SK-N-SH (cell line): Measurements from ENCODE around the gene GLMP. TPM values are rescaled to one million over a fixed set of nuclear protein-coding genes. Genes with fewer than 3 reads are reported as not detected.
A peak's percentile ranks its signal among the peaks of the same experiment; 100 is the strongest.

ENCODE experiments used
- CTCF ChIA-PET: fragments of 300-600, 350-600 bp; formaldehyde crosslinking; extraction: SDS; loops from one replicate; lab custom pipeline; 2021; lab: Yijun Ruan, JAX
- POLR2A ChIA-PET: fragments of 350-600 bp; sonication (Branson Sonifier 250); formaldehyde crosslinking; extraction: SDS; loops from one replicate; lab custom pipeline; 2020; ENCODE audit warnings: antibody characterized with exemption, inconsistent platforms; lab: Yijun Ruan, JAX
- DNase-seq: peaks from one replicate; pipeline ENCODE4 v3.0.0; 2012
- H2AFZ ChIP-seq: fragments of 200-600 bp; sonication (generic); 2 replicates; pipeline ENCODE4 v1.8.1; 2016; ENCODE audit warnings: antibody characterized with exemption, mild to moderate bottlenecking, low read depth
- H3F3A ChIP-seq: fragments of 200-600 bp; sonication (generic); replicated peaks from 2 replicates; pipeline ENCODE3; 2016; ENCODE audit warnings: antibody characterized with exemption, mild to moderate bottlenecking; ENCODE audit not compliant: insufficient read depth
- H3K27ac ChIP-seq, 2 experiments: fragments of 200-500 bp in 1 of 2; fragments of 200-600 bp in 1 of 2; sonication (Bioruptor generic) in 1 of 2; sonication (generic), shearing (Covaris generic) in 1 of 2; 2 replicates each; pipeline versions ENCODE4 v1.5.1 to v1.6.1; 2014 to 2016; ENCODE audit warnings: low read depth in 2 of 2, inconsistent platforms in 1 of 2, low read length in 1 of 2, mild to moderate bottlenecking in 1 of 2, mixed read lengths in 1 of 2
- H3K27me3 ChIP-seq: fragments of 200-600 bp; sonication (generic), shearing (Covaris generic); 2 replicates; pipeline ENCODE4 v1.6.1; 2016; ENCODE audit warnings: mixed run types; ENCODE audit not compliant: insufficient read depth
- H3K36me3 ChIP-seq, 2 experiments: fragments of 200-500 bp in 1 of 2; fragments of 200-600 bp in 1 of 2; sonication (Bioruptor generic) in 1 of 2; sonication (generic) in 1 of 2; replicated peaks in 1 of 2; 2 replicates each; pipeline versions ENCODE3 to v1.5.1; 2014 to 2016; ENCODE audit warnings: low read length in 1 of 2, mild to moderate bottlenecking in 1 of 2; ENCODE audit not compliant: insufficient read depth in 2 of 2, control insufficient read depth in 1 of 2
- H3K4me1 ChIP-seq, 2 experiments: fragments of 200-500 bp in 1 of 2; fragments of 200-600 bp in 1 of 2; sonication (Bioruptor generic) in 1 of 2; sonication (generic), shearing (Covaris generic) in 1 of 2; 2 replicates each; pipeline versions ENCODE4 v1.5.1 to v1.6.1; 2014 to 2016; ENCODE audit warnings: low read depth in 1 of 2, low read length in 1 of 2, mixed run types in 1 of 2; ENCODE audit not compliant: insufficient read depth in 2 of 2, control insufficient read depth in 1 of 2
- H3K4me2 ChIP-seq: fragments of 200-600 bp; sonication (generic), shearing (Covaris generic); 2 replicates; pipeline ENCODE4 v1.6.1; 2017; ENCODE audit warnings: mixed run types
- H3K4me3 ChIP-seq, 2 experiments: fragments of 200-500 bp in 1 of 2; fragments of 200-600 bp in 1 of 2; sonication (Bioruptor generic) in 1 of 2; sonication (generic), shearing (Covaris generic) in 1 of 2; 2 replicates each; pipeline versions ENCODE4 v1.5.1 to v1.8.1; 2014 to 2016; ENCODE audit warnings: low read depth in 2 of 2, inconsistent platforms in 1 of 2, low read length in 1 of 2, mild to moderate bottlenecking in 1 of 2, mixed read lengths in 1 of 2, moderate library complexity in 1 of 2
- H3K79me2 ChIP-seq: fragments of 200-600 bp; sonication (generic); 2 replicates; pipeline ENCODE4 v1.8.1; 2017; ENCODE audit warnings: mild to moderate bottlenecking; ENCODE audit not compliant: insufficient read depth
- H3K9ac ChIP-seq: fragments of 200-600 bp; sonication (generic); 2 replicates; pipeline ENCODE4 v1.6.1; 2017; ENCODE audit warnings: mixed run types
- H3K9me2 ChIP-seq: fragments of 200-600 bp; sonication (generic); 2 replicates; pipeline ENCODE4 v1.6.1; 2017; ENCODE audit warnings: mixed run types
- H3K9me3 ChIP-seq: fragments of 200-600 bp; sonication (generic); 2 replicates; pipeline ENCODE4 v1.6.1; 2017; ENCODE audit warnings: mixed run types, mild to moderate bottlenecking, moderate library complexity
- H4K20me1 ChIP-seq: fragments of 200-600 bp; sonication (generic); 2 replicates; pipeline ENCODE4 v1.6.1; 2017; ENCODE audit warnings: mild to moderate bottlenecking, mixed run types; ENCODE audit not compliant: insufficient read depth
- CHD2 ChIP-seq: fragments of 150-350 bp; IDR thresholded peaks from 2 replicates; pipeline ENCODE4 v1.6.1; 2018; ENCODE audit warnings: low read length; ENCODE audit not compliant: partially characterized antibody
- ELF1 ChIP-seq: IDR thresholded peaks from 2 replicates; pipeline ENCODE4 v1.4.0; 2012
- EZH2phosphoT487 ChIP-seq: fragments of 200-600 bp; sonication (generic); IDR thresholded peaks from 2 replicates; pipeline ENCODE4 v1.6.1; 2017; ENCODE audit warnings: low read depth, mixed run types, mild to moderate bottlenecking, antibody characterized with exemption, moderate library complexity, borderline replicate concordance
- FOXJ3 ChIP-seq: sonication (generic); formaldehyde crosslinking; IDR thresholded peaks from 2 replicates; pipeline ENCODE4 v1.5.1; 2020; ENCODE audit warnings: mild to moderate bottlenecking, missing genetic modification reagents
- FOXM1 ChIP-seq: IDR thresholded peaks from 2 replicates; pipeline ENCODE4 v1.4.0; 2012; ENCODE audit warnings: low read depth, mild to moderate bottlenecking
- GABPA ChIP-seq: IDR thresholded peaks from 2 replicates; pipeline ENCODE4 v1.4.0; 2012; ENCODE audit warnings: low read depth, mild to moderate bottlenecking
- MEF2A ChIP-seq: IDR thresholded peaks from 2 replicates; pipeline ENCODE4 v1.4.0; 2012; ENCODE audit warnings: low read depth, borderline replicate concordance
- MXI1 ChIP-seq: IDR thresholded peaks from 2 replicates; pipeline ENCODE4 v1.6.1; 2012; ENCODE audit warnings: mild to moderate bottlenecking, low read depth, low read length, improper control_type of control experiment
- NFIC ChIP-seq: IDR thresholded peaks from 2 replicates; pipeline ENCODE4 v1.4.0; 2012; ENCODE audit warnings: borderline replicate concordance
- POLR2AphosphoS5 ChIP-seq: IDR thresholded peaks from 2 replicates; pipeline ENCODE4 v1.6.1; 2012; ENCODE audit warnings: low read depth, low read length
- RCOR1 ChIP-seq: fragments of 150-350 bp; IDR thresholded peaks from 2 replicates; pipeline ENCODE4 v1.6.1; 2017; ENCODE audit warnings: antibody characterized with exemption, low read length
- TAF1 ChIP-seq: IDR thresholded peaks from 2 replicates; pipeline ENCODE4 v1.6.1; 2012; ENCODE audit warnings: low read depth, mild to moderate bottlenecking, low read length, moderate library complexity, borderline replicate concordance
- YY1 ChIP-seq: IDR thresholded peaks from 2 replicates; pipeline ENCODE4 v1.4.0; 2012; ENCODE audit warnings: low read depth, mild to moderate bottlenecking
- WGBS: methylation state at CpG from one replicate; pipeline ENCODE4 v1.1.6; 2017; ENCODE audit warnings: low lambda C conversion rate; 5-methylcytosine and 5-hydroxymethylcytosine counted together
- polyA plus RNA-seq, 3 experiments: library from polyadenylated mRNA; depleted of rRNA; stranded (reverse); fragments of >200 nt; gene quantifications; 2 replicates each; pipeline ENCODE4 v1.2.3, GENCODE V29; 2012
- TF ChIP-seq, protein P1 (sequence below): IDR thresholded peaks from 2 replicates; pipeline ENCODE4 v1.6.1; 2012; ENCODE audit warnings: mild to moderate bottlenecking, low read depth, low read length, moderate library complexity
- TF ChIP-seq, protein P2 (sequence below): IDR thresholded peaks from 2 replicates; pipeline ENCODE4; 2012
- TF ChIP-seq, protein P3 (sequence below): IDR thresholded peaks from 2 replicates; pipeline ENCODE4 v1.4.0; 2012; ENCODE audit warnings: low read depth, borderline replicate concordance
- TF ChIP-seq, protein P4 (sequence below): IDR thresholded peaks from 2 replicates; pipeline ENCODE4 v1.4.0; 2012; ENCODE audit warnings: low read depth
- TF ChIP-seq, protein P5 (sequence below): IDR thresholded peaks from 2 replicates; pipeline ENCODE4 v1.4.0; 2012; ENCODE audit warnings: low read depth, borderline replicate concordance
- TF ChIP-seq, protein P6 (sequence below): fragments of 150-350 bp; IDR thresholded peaks from 2 replicates; pipeline ENCODE4 v1.6.1; 2017; ENCODE audit warnings: antibody characterized with exemption, low read length, low read depth, borderline replicate concordance

GLMP gene
- polyA plus RNA-seq, 1 of the 3 experiments (the other 2 are of a cell fraction): 41.7 TPM

DNA sequence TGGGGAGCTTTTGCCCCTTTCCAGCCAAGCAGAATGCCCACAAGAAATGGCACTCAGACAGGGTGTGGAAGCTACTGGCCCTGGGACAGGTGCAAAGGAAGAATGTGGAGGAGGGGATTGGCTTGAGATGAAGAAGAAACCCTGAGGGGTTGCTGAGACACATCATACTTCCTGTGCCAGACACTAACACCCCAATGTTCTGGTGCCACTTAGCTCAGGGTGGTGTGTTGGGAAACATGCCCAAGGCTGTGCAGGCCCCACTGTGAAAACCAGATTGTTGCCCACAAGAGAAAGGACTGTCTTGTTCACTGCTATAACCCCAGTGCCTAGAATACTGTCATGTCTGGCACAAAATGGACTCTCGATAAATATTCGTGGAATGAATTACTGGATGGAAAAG is 37.8 kb downstream of the GLMP start:
- Histone ChIP-seq H3K9ac (no peak overlapping the region), H3K4me1 (peaks cover 4 to 41% of the 10 kb centered on the region in 2 experiments; a peak in 3 of 4 replicates), H3F3A (peaks cover 9% of the 10 kb centered on the region), H3K9me2 (no peaks in the 10 kb centered on the region), H4K20me1 (peaks cover 2% of the 10 kb centered on the region; the same call in 1 of the 2 replicates), H3K4me3 (no peak overlapping the region), H3K4me2 (no peak overlapping the region), H3K27me3 (no peaks in the 10 kb centered on the region), H3K9me3 (no peaks in the 10 kb centered on the region), H3K79me2 (peaks cover 7% of the 10 kb centered on the region; the same call in 1 of the 2 replicates), H3K36me3 (peaks cover 68% of the 10 kb centered on the region in 2 experiments), H3K27ac (peak overlapping the region in 1 of 2 experiments; percentile 82; a peak in 2 of 4 replicates), H2AFZ (no peak overlapping the region)
- DNase-seq: peak; percentile 44
- ChIA-PET CTCF (interaction anchor here (0.5 to 2.4 kb wide), 13 partner anchors 11 to 129 kb away, joined by 3 to 11 read pairs (median 4); partner anchors contain the start of genes PAQR6 and SMG5), POLR2A (interaction anchor here (1.0 kb wide), 2 partner anchors 14 to 19 kb away, joined by 3 read pairs; no protein-coding TSS in a partner anchor)
- TF ChIP-seq, protein P1, sequence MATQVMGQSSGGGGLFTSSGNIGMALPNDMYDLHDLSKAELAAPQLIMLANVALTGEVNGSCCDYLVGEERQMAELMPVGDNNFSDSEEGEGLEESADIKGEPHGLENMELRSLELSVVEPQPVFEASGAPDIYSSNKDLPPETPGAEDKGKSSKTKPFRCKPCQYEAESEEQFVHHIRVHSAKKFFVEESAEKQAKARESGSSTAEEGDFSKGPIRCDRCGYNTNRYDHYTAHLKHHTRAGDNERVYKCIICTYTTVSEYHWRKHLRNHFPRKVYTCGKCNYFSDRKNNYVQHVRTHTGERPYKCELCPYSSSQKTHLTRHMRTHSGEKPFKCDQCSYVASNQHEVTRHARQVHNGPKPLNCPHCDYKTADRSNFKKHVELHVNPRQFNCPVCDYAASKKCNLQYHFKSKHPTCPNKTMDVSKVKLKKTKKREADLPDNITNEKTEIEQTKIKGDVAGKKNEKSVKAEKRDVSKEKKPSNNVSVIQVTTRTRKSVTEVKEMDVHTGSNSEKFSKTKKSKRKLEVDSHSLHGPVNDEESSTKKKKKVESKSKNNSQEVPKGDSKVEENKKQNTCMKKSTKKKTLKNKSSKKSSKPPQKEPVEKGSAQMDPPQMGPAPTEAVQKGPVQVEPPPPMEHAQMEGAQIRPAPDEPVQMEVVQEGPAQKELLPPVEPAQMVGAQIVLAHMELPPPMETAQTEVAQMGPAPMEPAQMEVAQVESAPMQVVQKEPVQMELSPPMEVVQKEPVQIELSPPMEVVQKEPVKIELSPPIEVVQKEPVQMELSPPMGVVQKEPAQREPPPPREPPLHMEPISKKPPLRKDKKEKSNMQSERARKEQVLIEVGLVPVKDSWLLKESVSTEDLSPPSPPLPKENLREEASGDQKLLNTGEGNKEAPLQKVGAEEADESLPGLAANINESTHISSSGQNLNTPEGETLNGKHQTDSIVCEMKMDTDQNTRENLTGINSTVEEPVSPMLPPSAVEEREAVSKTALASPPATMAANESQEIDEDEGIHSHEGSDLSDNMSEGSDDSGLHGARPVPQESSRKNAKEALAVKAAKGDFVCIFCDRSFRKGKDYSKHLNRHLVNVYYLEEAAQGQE: no peak
- TF ChIP-seq, protein P2, sequence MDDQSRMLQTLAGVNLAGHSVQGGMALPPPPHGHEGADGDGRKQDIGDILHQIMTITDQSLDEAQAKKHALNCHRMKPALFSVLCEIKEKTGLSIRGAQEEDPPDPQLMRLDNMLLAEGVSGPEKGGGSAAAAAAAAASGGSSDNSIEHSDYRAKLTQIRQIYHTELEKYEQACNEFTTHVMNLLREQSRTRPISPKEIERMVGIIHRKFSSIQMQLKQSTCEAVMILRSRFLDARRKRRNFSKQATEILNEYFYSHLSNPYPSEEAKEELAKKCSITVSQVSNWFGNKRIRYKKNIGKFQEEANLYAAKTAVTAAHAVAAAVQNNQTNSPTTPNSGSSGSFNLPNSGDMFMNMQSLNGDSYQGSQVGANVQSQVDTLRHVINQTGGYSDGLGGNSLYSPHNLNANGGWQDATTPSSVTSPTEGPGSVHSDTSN: no peak
- TF ChIP-seq ELF1: no peak
- no peak for TF ChIP-seq EZH2phosphoT487
- TF ChIP-seq NFIC: no peak
- TF ChIP-seq YY1: no peak
- TF ChIP-seq MXI1: no peak
- TF ChIP-seq, protein P3, sequence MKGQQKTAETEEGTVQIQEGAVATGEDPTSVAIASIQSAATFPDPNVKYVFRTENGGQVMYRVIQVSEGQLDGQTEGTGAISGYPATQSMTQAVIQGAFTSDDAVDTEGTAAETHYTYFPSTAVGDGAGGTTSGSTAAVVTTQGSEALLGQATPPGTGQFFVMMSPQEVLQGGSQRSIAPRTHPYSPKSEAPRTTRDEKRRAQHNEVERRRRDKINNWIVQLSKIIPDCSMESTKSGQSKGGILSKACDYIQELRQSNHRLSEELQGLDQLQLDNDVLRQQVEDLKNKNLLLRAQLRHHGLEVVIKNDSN: no peak
- TF ChIP-seq GABPA: no peak
- WGBS: 53% methylated on average over 2 of the region's 2 CpGs

DNA sequence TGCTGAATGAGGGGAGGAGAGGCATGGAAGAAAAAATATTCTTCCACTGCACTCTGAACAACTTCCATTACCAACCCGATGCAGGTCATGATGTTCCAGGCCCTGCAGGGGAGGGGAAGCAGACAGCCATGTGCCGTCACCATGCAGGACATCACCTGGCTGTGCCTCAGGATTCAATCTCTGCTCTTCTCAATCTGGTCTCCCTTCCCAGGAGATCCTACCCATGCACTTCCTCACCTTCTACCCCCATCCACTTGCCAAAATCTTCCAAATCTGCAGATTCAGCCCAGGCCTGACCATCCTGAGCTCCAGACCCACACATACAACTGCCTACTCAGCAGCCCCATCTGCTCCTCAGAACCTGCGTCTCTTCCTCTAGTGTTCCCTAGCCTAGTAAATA is 41.8 kb downstream of the GLMP start:
- Histone ChIP-seq H3K27ac (peak overlapping the region in 1 of 2 experiments; percentile 99; a peak in 2 of 4 replicates), H3K4me3 (no peak overlapping the region), H4K20me1 (no peaks in the 10 kb centered on the region), H3K27me3 (no peaks in the 10 kb centered on the region), H3K9me2 (no peaks in the 10 kb centered on the region), H3K9ac (no peak overlapping the region), H3K4me1 (peaks cover 13 to 70% of the 10 kb centered on the region in 2 experiments; a peak in 3 of 4 replicates), H3K36me3 (peaks cover 37 to 78% of the 10 kb centered on the region in 2 experiments), H3K9me3 (no peaks in the 10 kb centered on the region), H3K79me2 (no peaks in the 10 kb centered on the region), H2AFZ (no peak overlapping the region), H3K4me2 (no peak overlapping the region), H3F3A (peaks cover 13% of the 10 kb centered on the region)
- ChIA-PET CTCF (interaction anchor here (0.6 to 0.9 kb wide), 2 partner anchors 28 to 657 kb away, joined by 3 read pairs; no protein-coding TSS in a partner anchor), POLR2A (no interaction called here)
- 88% methylated on average over 3 of the region's 3 CpGs for WGBS
- no peak for DNase-seq
- TF ChIP-seq CHD2 (no peak), FOXM1 (no peak), MEF2A (no peak), MXI1 (no peak), RCOR1 (no peak), TAF1 (no peak), FOXJ3 (CRISPR knock-in tag) (no peak), POLR2AphosphoS5 (no peak)
- TF ChIP-seq, protein P4, sequence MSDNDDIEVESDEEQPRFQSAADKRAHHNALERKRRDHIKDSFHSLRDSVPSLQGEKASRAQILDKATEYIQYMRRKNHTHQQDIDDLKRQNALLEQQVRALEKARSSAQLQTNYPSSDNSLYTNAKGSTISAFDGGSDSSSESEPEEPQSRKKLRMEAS: no peak
- TF ChIP-seq, protein P5, sequence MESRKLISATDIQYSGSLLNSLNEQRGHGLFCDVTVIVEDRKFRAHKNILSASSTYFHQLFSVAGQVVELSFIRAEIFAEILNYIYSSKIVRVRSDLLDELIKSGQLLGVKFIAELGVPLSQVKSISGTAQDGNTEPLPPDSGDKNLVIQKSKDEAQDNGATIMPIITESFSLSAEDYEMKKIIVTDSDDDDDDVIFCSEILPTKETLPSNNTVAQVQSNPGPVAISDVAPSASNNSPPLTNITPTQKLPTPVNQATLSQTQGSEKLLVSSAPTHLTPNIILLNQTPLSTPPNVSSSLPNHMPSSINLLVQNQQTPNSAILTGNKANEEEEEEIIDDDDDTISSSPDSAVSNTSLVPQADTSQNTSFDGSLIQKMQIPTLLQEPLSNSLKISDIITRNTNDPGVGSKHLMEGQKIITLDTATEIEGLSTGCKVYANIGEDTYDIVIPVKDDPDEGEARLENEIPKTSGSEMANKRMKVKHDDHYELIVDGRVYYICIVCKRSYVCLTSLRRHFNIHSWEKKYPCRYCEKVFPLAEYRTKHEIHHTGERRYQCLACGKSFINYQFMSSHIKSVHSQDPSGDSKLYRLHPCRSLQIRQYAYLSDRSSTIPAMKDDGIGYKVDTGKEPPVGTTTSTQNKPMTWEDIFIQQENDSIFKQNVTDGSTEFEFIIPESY: no peak
- TF ChIP-seq, protein P6, sequence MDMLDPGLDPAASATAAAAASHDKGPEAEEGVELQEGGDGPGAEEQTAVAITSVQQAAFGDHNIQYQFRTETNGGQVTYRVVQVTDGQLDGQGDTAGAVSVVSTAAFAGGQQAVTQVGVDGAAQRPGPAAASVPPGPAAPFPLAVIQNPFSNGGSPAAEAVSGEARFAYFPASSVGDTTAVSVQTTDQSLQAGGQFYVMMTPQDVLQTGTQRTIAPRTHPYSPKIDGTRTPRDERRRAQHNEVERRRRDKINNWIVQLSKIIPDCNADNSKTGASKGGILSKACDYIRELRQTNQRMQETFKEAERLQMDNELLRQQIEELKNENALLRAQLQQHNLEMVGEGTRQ: no peak
